Cortex of kidney (tissue), 1 donor: Measurements from ENCODE around the gene AKAP11.

ENCODE experiments used
- DNase-seq: peaks from one replicate; lab custom pipeline; 2025; lab: John Stamatoyannopoulos, UW

AKAP11 gene

GRCh38 chr13:42337808-42338600 is 66.1 kb downstream of the AKAP11 start:
- no peak for DNase-seq

DNA sequence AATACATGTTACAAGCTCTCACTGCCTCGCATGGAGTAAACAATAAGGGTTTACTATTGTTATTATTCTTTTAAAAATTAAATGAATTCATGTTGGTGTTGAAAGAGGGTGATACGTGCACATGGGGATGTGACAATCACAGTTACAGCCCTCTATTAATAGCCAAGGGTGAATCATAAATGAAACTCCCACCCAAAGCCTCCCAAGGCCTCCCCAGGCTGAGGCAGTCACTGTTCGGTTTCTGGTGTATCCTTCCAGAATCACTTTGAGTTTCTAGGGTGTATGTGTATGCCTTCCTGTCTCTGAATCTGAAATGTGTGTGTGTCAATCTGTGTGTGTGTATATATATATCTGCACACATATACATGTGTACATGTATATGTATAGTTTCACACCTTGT is 73.4 kb downstream of the AKAP11 start:
- DNase-seq = no peak

GRCh38 chr13:42348576-42348975 is 76.6 kb downstream of the AKAP11 start:
- DNase-seq = no peak

GRCh38 chr13:42350141-42350540 is 78.2 kb downstream of the AKAP11 start:
- no peak for DNase-seq

DNA sequence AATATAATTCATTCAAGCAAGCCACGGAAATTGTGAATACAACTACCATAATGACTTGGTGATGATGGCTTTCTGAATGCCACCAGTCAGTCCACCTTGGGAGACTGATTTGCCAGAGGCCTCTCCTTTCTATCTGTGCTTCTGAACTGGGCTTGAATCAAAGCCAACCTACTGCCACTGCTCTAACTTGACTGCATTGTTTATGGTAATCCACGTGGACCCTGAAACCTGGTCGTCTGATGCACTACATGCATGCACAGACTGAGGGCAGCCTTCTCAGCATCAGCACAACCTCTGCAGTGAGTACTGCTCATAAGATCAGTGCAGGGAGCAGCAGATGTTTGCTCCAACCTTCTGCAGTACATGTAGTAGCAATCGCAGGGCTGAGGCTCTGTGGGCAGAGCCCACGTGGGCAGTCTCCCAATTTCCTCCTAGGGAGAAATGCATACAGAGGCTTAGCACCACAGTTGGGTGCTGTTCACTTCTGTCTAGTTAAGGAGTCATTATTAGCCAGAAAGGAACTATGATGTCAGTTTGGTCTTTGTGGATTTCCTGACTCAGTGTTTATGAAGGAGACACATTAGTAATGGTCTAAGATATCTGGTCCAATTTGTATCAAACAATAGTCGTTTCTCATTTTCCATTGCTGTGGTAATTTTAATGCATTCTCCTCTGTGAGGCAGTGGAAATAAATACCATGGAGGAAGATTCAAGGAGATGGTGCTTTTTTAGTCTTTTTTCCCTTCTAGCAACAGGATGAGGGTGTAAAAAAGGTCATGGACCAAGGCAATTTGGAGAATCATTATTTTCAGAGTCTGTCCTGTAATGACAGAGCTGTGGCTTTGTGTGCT is 82.5 kb downstream of the AKAP11 start:
- DNase-seq = no peak

DNA sequence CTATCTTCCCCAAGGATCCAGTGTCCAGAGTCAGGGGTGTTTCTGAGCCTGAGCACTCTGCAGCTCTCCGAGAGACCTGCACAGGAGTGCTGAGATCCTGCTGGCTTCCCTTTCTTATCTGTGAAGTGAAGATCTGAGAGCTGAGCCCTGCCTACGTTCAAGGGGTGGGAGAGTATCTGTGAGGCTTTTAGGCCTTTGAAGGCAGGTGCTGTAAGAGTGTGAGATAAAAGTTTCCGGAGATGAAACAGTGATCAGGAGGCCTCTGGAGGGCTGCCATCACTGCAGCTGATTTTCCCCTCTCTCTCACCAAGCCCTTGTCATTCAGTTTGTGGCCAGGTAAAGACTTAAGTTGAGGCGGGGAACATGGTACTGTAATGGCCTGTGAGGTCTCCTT is 83.1 kb downstream of the AKAP11 start:
- no peak for DNase-seq

GRCh38 chr13:42355491-42356183 is 83.7 kb downstream of the AKAP11 start:
- DNase-seq = no peak

DNA sequence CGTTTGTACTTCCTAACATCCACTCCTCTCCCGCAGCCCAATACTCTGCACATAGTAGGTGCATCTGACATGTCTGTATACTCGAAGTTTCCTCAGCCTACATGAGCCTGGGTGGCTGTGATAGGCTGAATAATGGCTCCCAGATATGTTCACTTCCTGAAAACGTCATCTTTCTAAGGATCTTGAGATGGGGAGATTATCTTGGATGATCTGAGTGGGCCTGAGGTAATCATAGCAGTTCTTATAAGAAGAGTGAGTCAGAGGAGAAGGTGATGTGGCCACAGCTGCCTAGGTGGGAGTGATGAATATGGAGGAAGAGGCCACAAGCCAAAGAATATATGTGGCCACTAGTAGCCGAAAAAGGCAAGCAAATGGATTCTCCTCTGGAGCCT is 84.2 kb downstream of the AKAP11 start:
- DNase-seq = no peak

DNA sequence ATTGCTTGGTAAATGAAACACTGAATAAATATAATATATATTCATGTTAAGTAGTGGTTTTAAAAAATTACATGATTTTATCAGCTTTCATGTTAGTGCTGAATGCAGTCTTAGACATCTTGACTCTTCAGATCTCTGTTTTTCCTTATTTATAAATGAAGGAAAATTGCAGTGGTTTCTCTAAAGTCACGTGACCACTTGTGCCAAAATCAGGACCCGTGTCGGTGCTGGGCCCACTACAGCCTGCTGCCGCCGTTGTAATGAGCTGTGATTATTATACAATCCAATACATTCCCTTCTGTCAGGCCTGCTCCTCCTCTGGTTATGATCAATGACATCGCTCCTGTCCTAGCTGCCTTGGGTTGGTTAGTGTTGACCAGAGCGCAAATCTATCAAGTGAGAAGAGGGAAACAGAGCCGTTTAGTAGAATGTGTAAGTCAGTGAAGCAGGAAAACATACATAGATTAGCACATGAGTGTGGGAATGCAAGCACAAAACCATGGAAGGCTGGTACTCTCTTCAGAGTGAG is 88.2 kb downstream of the AKAP11 start:
- DNase-seq = no peak

DNA sequence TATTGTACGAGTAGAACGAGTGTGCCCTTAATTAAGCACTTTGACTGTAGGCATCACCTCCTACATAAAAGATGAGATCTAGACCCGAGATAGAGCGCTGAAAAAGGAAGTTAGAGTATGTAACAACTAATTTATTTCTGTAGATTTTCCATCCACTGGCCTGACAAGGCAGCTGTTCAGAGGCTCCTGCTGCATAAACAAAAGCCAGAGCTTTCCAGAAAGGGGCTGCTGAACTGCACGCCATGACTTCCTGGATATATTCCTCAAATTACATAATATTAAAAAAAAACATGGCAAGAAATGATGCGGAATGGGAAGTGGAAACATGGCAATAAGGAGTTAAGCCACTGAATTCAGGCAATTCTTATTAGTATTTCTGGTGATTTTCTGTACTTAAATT is 89.7 kb downstream of the AKAP11 start:
- no peak for DNase-seq

DNA sequence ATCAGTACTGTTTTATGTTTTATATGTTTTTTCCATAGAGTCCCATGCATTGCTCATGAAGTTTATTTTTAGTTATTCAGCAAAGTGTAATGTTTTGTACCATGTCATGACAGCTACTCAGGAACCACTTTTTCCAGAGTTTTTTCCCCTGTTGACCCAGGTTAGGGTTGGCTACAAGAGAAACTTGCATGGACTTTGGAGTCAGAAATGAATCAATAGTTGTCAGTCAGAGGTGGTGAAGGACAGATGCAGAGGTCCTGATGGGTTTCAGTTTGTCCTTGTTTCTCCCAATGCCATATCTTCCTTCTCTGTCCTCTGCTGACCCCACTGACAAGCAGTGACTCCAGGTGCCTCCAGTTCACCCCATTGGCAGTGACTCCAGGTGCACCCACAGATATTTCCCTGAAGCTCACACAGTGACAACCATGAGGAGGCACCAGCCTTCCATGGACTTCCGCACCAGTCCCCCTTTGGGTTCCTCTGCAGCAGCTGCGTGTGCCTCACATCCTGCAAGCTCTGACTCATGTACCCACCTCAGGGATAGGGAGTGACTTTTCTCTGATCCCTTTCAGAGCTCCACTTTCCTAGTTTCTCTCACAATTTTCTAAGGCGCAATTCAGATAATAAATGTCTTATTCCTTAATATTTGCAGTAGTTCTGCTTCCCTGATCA is 92.1 kb downstream of the AKAP11 start:
- no peak for DNase-seq

DNA sequence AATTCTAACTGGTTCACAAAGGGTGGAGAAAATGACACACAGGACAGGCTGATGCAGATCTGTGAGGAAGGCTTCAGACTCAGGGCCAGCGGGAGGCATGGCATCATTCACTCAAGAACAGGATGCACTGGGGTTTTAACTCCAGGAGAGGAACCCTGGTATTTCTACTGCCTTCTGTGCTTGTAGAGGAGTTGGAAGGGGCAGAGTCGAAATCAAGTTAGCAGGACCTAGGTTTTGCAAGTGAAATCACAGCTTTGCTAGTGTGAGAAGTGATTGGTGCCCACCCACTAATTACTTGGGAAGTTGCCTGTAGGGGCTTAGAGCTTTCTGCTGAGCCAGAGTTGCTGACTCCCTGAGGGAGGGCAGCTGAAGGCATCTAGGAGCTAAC is 92.7 kb downstream of the AKAP11 start:
- DNase-seq = no peak

DNA sequence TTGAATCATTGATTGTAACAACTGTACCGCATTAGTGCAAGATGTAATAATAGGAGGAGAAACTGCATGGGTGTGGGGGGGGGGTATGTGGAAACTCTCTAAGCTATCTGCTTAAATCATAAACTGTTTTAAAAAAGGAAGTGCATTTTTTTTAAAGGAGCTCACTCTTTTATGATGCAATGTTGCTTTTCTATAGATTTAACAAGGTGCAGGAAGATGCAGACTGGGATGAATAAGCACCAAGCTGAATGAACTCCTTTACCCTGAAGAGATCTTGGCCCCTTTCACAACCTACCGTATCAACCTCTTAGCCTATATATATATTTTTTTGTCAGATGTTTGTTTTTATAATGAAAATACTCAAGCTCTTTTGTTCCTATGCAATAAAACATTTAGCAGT is 95.9 kb downstream of the AKAP11 start:
- DNase-seq = no peak

DNA sequence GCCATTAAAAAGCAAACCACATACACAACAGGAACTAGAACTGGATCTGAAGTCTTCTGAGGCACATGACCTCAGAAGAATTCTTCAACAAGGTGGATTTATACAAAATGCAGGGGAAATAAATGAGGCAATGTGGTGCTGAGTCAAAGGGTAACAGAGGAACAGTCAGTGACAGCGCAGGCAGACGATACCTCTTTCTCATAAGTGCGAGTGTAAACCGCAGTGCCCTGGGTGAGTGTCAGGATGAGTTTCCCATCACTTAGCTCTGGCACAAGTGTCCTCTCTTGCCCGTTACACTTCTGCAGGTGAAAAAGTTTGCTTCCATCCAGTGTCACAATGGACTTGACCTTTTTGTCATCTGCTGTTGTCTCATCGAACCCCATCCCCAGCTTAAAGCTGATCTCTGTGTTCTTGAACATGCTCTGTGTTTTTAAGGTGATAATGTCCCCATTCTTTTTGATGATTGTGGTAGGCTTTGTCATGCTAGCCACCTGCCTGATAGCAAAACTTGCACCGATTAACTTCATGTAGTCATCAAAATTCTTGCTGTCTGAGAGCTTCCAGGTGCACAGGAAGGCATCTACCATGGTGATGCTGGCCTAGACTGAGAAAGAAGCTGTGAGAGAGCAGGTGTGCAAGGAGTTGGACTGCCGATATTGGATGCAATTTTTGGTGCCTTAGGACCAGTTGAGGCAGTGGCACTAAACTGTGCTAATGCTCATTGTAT is 97.3 kb downstream of the AKAP11 start:
- no peak for DNase-seq

- DNase-seq = no peak
Measured at GRCh38 chr13:42370229-42370628, 98.3 kb downstream of the AKAP11 start.
